Activated effector memory CD4-positive, alpha-beta T cell treated with anti-CD3 and anti-CD28 coated beads, Interleukin-2, amount 50 U/mL, for 16 hours (primary cell): ENCODE results near the gene ABLIM3.
"Not testable (repeated sequence)": the region's sequence is repeated elsewhere in the genome, so short reads cannot be mapped to it uniquely, and the experiment has no call there.

Source experiments
- DNase-seq: peaks from one replicate; pipeline ENCODE4 v3.0.0-alpha.2; 2020

Gene ABLIM3

DNA sequence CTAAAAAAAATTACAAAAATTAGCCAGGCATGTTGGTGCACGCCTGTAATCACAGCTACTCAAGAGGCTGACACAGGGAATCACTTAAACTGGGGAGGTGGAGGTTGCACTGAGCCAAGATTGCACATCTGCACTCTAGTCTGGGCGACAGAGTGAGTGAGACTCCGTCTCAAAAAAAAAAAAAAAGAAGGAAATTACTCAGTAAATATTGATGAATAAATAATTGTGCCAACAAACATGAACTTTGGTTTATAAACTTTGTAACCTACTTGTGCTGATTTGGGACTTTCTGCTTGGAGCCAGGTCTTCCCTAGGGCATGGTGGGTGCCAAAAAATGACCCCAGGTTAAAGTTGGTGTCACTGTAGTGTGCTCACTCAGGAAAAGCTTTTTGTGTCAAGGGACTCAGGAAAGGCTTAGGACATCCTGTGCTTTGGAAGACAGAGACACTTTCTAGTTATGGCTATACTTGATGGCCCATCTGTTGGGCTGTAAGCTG is 19.0 kb downstream of the ABLIM3 start:
- no peak for DNase-seq

DNA sequence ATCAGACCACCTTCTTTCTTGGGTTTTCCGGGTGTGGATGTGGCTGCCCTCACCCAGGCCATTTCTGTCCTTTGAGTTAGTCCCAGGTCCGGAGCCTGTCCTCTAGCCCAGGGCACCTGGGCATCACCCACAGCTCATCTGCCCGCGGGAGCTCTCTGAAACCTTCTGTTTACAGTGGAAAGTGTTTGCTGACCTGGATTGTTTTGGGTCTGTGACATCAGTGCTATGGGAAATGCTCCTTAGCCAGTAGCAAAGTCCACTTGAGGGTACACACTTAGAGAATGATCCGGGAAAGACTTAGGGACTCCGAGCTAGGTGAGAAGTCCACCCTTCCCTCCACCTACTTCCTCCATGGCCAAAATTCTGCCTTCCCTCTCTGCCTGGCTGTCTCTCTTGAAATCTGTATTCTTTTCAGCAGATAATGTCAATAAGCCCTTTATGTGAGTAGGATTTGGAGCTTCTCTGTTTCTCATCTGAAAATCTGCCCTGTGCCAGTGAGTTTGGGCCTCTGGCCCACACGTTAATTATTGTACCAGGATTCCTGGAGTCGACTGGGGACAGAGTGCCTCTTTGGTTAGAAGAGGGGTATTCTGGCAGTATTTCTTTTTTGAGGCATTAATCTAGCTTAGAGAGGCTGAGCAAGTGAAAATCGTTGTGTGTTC is 19.9 kb downstream of the ABLIM3 start:
- DNase-seq, result no peak

GRCh38 chr5:149161850-149162249 is 20.6 kb downstream of the ABLIM3 start:
- no peak for DNase-seq

DNA sequence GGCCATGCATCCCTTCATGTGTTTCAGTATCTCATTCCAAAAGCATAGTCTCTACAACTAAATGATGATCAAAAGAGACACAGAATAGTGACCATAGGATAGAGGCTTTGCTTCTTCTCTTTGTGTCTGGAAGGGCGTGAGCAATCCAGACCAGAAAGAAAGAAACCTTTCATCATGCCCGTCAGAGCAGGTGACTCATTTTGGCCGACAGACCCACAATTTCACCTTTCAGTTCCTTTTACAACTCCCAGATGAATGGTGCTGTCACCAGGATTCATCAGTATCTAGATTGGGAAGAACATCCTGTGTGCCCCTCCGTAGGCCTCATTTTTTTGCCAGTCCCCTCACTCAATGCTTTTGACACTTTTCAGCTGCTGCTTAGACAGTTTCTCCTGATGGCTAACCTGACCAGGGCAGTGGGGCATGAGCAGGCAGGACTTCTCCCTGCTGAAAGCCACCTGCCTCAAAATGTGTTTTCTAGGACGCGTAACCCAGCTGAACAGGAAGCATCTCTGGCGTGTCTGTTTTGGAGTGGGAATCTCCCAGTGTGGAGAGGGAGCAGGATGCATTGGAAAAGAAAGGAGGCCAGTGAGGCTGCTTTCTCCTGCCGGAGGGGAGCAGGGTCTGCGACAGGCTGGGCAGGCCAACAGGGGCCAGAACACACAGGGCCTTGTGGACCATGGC is 21.2 kb downstream of the ABLIM3 start:
- no peak for DNase-seq

DNA sequence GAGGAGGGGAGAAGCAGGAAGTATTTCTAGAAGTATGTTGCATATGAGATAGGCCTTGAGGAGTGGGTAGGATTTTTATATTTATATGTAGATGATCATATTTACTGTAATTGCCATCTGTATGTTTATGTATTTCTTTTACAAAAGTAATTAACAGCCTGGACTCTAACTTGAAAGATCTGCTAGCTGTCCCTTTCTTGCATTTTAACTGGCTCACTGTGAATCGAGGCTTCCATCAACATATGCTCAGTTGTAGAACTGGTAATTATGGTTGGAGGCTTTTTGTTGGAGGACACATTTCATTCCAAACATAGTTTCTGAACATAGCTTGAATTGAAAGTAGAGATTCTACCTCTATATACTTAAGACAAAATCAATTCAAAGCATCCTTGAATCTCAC is 23.4 kb downstream of the ABLIM3 start:
- DNase-seq, result no peak

DNA sequence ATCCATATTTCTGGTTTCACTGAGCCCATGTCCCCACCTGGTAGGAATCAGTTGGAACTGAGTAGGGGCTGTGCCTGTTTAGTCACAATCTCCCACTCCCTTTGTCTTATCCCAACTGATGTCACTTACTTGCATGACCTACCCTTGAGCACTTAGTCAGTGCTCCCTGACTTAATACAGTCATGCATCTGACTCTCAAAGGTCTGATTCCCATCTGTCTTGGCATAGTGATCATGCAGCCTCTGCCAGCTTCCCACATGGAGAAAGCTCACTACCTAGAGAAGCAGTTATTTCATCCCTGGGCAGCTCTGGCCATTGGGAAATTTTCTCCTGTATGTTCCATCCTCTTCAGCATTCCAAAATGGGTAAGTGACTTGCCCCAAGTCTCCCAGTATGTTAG is 24.8 kb downstream of the ABLIM3 start:
- no peak for DNase-seq

DNA sequence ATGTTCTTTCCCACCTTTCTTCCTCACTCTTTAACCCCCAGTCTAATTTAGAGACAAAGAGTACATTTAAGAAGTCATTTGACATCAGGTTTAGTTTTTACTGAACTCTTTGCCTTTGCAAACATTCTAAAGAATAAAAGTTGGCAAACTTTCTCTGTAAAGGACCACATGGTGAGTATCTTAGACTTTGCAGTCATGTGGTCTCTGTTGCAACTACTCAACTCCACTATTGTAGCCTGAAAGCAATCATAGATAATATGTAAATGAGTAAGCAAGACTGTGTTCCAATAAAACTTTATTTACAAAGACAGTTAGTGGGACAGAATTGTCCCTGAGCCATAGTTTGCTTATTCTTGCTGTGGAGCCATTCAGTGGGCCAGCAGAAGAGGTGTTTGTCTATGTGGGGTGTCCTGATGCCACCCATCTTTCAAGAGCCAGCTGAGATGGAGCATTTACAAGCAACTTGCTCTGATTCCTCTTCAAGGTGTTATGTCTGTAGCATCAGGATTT is 25.4 kb downstream of the ABLIM3 start:
- no peak for DNase-seq

DNA sequence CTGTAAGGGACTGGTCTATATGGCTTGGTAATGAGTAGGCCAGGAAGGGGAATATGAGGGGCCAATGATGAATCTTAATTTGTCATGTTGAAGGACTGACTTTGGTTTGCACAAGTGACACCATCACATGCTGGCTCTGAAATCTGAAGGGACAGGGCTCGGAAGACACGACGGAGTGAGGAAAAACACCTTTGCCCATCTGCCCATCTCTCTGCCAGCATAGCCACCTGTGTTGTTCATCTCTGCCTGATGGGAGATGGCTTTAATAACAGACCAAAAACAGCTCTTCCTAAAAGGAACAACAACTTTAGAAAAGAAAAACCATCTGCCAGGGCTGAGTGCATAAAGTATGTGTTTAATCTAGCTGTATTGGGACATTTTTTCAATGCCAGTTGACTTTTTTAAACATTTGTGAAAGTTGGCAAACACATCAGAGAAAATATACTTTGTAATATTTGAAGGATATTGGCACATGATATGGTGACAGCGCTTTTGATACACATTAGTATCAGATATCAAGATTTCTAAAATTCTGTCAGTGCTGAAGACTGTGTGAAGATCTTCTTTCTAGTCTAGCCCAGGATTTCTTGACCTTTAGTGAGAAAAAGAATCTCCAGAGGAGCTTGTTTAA is 27.1 kb downstream of the ABLIM3 start:
- no peak for DNase-seq

GRCh38 chr5:149170299-149170698 is 29.0 kb downstream of the ABLIM3 start:
- no peak for DNase-seq

- no peak for DNase-seq
Measured at GRCh38 chr5:149172261-149172660, 31.0 kb downstream of the ABLIM3 start.

- no peak for DNase-seq
Measured at GRCh38 chr5:149172709-149173505, 31.6 kb downstream of the ABLIM3 start.

DNA sequence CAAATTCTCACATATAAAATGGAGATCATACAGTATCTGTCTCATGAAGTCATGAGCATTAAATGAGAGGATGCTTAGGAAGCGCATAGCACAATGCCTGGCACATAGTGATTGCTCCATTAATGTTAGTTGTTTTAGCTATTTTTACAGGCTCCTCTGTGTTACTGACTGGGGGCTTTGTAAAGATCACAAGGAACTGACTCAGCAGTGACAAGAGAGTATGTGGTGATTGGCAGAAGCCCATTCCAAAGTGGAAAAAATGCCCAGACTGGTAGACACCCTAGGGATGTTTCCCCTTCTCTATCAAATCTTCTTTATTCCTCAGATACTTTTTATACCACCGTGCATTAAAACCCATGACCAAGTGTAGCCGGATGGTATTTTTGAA is 33.5 kb downstream of the ABLIM3 start:
- DNase-seq, result no peak

DNA sequence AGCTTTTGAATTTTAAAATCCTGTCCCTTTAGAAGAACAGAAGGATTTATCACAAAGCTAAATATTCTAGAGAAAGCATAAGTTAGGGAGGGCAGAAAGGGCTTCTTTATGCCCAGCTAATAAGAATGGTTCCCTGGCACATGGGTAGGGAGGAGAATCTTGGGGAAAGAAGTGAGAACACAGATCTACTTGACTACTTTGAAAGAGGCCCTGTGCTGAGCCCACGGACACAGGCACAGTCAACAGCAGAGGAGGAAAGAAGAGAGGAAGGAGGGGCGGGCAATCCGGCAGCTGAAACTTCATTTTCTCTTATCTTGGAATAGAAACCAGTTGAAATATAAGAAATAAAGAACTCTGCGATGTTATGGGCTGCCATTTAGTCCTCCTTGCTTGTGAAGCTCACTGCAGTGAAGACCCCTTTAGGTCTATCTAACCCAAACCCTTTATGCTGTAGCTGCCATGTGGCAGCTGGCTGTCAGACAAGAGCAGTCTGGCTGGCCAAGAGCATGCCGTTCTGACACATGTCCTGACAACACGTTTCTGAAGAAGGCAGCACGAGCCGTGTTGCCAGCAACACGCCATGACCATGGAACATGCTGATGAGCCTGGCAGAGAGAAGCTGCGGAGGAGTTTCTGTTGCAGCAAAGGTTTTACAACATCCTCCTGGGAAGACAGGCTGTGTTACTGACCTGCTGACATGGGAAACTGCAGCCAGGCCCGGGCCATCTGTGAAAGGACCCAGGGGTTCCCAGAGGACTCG is 34.2 kb downstream of the ABLIM3 start:
- DNase-seq, result no peak

DNA sequence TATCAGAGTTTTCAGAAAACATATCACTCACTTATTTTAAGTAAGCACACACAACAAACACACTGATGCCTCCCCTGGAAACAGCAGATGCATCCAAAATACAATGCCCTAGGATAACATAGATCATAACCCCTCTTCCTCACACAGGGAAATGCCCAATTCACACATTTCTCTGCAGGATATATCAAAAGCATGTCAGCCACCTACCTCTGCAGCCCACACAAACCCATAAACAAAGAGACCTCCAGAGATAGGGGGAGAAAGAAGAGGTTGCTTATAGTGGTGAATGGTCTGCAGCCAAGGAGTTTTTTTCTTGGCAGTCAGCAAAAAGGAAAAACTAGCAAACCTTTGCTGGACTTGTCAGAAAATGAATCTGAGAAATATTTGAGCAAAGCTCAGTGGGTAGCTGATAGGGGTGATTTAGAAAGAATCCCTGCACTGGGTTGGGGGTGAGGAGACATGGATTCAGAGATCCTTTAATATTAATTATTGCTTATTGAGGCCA is 36.1 kb downstream of the ABLIM3 start:
- DNase-seq, result no peak

- no peak for DNase-seq
Measured at GRCh38 chr5:149177911-149178565, 36.7 kb downstream of the ABLIM3 start.

DNA sequence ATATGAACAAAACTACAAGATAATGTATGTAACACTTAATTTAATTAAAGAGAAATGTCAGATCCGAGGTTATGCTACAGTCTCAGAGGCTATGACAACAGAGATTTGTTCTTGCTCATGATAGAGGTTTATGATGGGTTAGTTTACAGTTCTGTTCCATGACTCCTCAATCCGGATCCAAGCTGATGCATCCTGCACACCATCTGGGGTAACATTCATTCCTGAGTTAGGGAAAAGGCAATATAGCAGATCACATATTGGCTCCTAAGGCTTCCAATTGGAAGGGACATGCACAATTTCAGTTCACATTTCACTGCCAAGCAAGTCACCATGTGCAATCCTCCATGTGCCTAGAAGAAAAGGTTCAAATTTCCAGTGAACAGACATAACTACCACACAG is 40.4 kb downstream of the ABLIM3 start:
- DNase-seq, result no peak

GRCh38 chr5:149182241-149182640 is 40.9 kb downstream of the ABLIM3 start:
- no peak for DNase-seq

DNA sequence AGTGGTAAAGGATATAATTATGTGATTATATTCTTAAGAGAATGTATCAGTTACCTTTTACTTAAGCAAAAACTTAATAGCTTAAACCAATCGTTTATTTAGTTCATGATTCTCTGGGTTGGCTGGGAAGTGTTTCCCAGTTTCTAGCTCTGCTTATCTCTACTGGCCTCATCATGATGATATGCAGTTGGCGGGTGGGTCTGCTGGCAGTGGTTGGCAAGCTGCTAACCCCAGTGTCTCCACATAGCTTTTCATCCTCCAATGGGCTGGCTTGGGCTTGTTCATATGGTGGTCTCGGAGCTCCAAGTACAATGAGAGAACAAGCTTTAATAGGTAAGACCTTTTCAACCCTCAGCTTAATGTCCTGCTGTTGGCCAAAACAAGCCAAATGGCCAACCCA is 43.8 kb downstream of the ABLIM3 start:
- DNase-seq, result no peak

- no peak for DNase-seq
Measured at GRCh38 chr5:149186506-149186905, 45.2 kb downstream of the ABLIM3 start.

DNA sequence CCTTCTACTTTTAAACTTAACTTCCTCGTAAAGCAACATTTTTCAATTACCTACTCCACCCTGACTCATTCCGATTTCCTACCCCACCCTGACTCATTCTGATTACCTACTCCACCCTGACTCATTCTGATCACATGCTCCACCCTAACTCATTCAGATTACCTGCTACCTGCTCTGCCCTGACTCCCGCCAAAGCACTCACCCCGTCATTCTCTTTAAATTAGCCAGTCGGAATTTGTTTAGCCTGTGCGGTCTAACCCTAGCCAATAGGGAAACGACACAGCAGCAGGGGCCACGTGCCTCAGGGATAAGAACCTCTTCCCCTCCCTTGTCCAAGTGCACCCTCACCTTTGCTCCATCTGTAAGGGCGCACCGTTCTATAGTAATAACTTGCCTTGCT is 46.3 kb downstream of the ABLIM3 start:
- not testable (repeated sequence) for DNase-seq

GRCh38 chr5:149188383-149188782 is 47.1 kb downstream of the ABLIM3 start:
- DNase-seq, result no peak
